ENCODE data around the gene SNX7. TPM values are rescaled to one million over a fixed set of nuclear protein-coding genes. Genes with fewer than 3 reads are reported as not detected.

Gene SNX7
- total RNA-seq, 1 donor: 78.9 TPM

GRCh38 chr1:98796049-98796448, 134.5 kb downstream of the SNX7 start:
- Histone ChIP-seq H3K27me3 (ENCODE audit: insufficient read depth, low read length) (no peaks in the 10 kb centered on the region), H3K4me3 (ENCODE audit: insufficient read depth, low read length) (no peak overlapping the region), H3K4me2 (ENCODE audit: insufficient read depth, low read length) (no peak overlapping the region), H3K36me3 (ENCODE audit: insufficient read depth, low read length) (no peaks in the 10 kb centered on the region), H3K79me2 (ENCODE audit: insufficient read depth, low read length) (no peaks in the 10 kb centered on the region), H3K4me1 (ENCODE audit: insufficient read depth, low read length) (peaks cover 3% of the 10 kb centered on the region), H3K27ac (ENCODE audit: low read depth, low read length) (no peak overlapping the region), H4K20me1 (ENCODE audit: insufficient read depth, low read length) (no peaks in the 10 kb centered on the region), H3K9me3 (ENCODE audit: low read depth, low read length) (no peaks in the 10 kb centered on the region), H2AFZ (ENCODE audit: low read length) (no peak overlapping the region)
- DNase-seq (ENCODE audit: insufficient read length, low spot score, missing footprints): no peak
- TF ChIP-seq, protein P1, sequence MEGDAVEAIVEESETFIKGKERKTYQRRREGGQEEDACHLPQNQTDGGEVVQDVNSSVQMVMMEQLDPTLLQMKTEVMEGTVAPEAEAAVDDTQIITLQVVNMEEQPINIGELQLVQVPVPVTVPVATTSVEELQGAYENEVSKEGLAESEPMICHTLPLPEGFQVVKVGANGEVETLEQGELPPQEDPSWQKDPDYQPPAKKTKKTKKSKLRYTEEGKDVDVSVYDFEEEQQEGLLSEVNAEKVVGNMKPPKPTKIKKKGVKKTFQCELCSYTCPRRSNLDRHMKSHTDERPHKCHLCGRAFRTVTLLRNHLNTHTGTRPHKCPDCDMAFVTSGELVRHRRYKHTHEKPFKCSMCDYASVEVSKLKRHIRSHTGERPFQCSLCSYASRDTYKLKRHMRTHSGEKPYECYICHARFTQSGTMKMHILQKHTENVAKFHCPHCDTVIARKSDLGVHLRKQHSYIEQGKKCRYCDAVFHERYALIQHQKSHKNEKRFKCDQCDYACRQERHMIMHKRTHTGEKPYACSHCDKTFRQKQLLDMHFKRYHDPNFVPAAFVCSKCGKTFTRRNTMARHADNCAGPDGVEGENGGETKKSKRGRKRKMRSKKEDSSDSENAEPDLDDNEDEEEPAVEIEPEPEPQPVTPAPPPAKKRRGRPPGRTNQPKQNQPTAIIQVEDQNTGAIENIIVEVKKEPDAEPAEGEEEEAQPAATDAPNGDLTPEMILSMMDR (IDR thresholded peaks at IDR 0.05; ENCODE audit: extremely low read depth, low read depth, low read length): no peak

DNA sequence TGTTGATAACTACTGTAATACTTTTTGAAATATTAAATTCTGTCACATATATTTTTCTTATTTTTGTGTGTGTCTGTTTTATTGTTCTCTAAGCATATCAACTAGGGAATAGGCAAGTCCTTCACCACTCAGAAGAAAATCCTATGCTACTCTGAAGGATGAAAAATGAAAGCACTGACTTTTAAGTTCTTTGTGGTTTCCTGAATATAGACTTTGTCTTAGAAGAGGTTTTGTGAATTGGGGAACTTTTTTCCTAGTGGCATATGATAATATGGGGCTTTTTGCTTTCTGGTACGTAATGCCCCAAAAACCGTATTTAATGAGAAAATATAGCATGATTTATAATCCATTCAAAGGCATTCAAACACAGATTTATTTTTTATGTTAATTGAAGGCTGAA, 136.0 kb downstream of the SNX7 start:
- no peaks in the 10 kb centered on the region for H3K36me3 ChIP-seq (ENCODE audit: insufficient read depth, low read length)
- H3K4me1 ChIP-seq (ENCODE audit: insufficient read depth, low read length): peaks cover 3% of the 10 kb centered on the region
- TF ChIP-seq, protein P1 (IDR thresholded peaks at IDR 0.05; ENCODE audit: extremely low read depth, low read depth, low read length): no peak
- H3K4me3 ChIP-seq (ENCODE audit: insufficient read depth, low read length): no peak overlapping the region
- H2AFZ ChIP-seq (ENCODE audit: low read length): no peak overlapping the region
- no peak for DNase-seq (ENCODE audit: insufficient read length, low spot score, missing footprints)
- no peak overlapping the region for H3K27ac ChIP-seq (ENCODE audit: low read depth, low read length)
- H4K20me1 ChIP-seq (ENCODE audit: insufficient read depth, low read length): no peaks in the 10 kb centered on the region
- no peaks in the 10 kb centered on the region for H3K27me3 ChIP-seq (ENCODE audit: insufficient read depth, low read length)
- H3K9me3 ChIP-seq (ENCODE audit: low read depth, low read length): no peaks in the 10 kb centered on the region
- no peak overlapping the region for H3K4me2 ChIP-seq (ENCODE audit: insufficient read depth, low read length)
- no peaks in the 10 kb centered on the region for H3K79me2 ChIP-seq (ENCODE audit: insufficient read depth, low read length)
